Measurements from ENCODE around the gene PDZD7.
A peak's percentile ranks its signal among the peaks of the same experiment; 100 is the strongest.

The PDZD7 gene

DNA sequence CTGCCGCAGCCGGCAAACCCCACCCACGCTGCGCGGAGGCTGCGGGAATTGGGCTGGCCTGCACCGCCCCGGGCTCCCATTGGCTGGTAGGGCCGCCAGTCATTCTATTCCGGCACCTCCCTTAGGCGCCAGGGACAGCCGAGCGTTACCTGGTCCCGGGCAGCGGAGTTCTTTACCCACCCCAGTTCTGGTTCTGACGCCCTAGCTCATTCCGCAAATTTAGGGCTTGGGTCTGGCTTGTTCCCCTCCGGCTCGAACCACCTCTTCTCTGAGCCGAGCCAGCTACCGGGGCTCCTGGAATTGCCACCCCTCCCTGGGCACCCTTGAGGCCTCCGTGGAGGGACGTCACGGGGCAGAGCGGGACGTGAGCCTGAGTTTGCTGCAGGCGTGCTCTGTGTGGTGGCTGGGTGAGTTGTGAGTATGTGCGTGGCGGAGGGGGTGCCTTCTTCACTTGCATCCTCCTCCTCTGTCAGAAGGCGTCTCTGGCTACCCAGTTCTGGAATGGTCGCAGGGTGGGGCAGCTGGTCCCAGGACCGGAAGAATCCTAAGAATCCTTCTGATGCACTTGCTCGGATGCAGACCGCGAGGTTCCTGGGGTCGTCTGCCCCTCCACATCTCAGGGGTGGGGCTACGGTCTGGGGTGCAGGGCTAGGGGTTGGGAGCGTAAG lies at the start of gene PDZD7, which contains the start of gene SFXN3:
PDZD7 (minus strand) TSS at position 2 of the 668 bp plus-strand sequence. CDS start 910 bp downstream, outside the sequence.
SFXN3 (plus strand) TSS at position 107 of the 668 bp plus-strand sequence. CDS start 3,461 bp downstream, outside the sequence.
- DNase-seq (ENCODE audit: low spot score): peak; percentile 65

DNA sequence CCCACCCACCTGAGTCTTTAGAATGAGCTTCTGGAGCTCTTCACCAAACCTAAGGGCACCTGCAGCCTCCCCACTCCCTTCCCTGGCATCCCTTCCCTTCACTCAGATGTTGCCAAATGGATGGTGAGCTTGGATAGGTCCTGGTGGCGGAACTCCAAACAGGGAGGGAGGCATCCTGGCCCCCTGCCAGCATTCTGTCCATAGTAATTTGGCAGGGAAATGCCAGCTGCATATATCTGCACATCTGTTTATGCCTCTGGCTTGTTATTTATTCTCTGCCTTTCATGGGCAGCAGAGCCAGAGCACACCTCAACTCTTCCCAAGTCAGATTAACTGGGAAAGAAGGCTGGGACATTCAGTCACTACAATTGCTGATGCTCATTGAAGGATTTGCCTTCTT lies 48.9 kb upstream of the PDZD7 start:
- no peak for DNase-seq (ENCODE audit: low spot score)

DNA sequence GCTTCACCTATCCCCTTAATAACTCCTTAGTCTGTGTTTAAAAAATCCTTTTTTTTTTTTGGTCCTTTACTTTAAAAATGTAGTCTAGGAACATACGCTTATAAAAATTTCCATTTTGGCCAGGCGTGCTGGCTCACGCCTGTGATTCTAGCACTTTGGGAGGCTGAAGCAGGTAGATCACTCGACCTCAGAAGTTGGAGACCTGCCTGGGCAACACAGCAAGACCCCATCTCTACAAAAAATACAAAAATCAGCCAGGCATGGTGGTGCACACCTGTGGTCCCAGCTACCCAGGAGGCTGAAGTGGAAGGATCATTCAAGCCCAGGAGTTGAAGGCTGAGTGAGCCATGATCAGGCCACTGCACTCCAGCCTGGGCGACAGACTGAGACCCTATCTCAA lies 45.7 kb upstream of the PDZD7 start:
- no peak for DNase-seq (ENCODE audit: low spot score)

DNA sequence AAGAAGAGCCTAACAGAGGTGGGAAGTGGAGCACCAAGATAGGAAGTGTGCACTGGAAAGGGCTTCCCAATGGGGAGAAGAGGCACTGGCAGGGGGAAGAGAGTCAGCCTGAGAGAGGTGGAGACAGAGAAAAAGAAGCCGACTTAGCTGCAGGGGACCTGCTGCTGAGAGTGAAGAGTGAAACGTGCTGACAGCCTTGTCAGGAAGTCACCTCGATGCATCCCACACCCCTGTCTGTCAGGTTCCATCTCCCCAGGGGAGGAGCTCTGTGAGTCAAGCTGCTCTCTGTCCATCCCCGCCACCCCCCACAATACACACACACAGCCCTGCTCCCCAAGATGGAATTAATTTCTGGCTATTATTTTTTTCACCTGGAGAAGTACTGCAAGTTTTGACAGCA lies 44.8 kb upstream of the PDZD7 start:
- DNase-seq (ENCODE audit: low spot score): no peak

DNA sequence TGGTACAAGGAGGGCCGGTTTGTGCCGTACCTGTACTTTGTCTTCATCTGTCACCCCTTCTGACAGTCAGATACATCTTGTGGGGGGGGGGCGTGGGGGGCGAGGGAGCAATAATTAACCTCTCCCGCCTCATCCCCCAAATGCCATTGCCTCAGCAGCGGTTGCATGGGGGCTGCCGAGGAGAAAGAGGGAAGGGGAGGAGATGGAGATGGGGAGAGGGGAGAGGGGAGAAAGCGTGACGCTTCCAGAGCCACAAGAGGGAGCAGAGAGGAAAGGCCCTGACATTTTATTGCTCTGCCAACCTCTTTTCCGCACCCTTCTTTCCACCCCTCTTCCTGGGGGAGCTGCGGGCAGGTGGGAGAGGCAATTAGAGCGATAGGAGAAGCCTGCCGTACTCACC lies 42.7 kb upstream of the PDZD7 start:
- DNase-seq (ENCODE audit: low spot score): no peak

DNA sequence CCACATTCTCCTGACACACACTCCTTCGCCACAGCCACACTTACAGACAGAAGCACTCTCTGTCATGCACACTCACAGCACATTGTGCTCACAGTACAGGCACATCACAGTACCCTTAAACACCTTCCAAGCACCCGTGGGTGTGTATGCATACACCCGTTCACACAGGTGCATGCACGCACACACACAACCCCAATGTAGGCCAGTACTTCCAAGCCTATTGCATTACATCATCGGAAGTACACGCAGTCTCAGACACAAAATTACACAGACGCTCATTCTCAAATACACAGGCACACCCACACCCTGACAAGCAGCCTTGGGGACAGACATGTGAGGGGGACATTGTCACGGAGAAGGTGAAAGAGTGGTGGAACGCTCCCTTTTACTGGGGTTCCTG lies 42.0 kb upstream of the PDZD7 start:
- no peak for DNase-seq (ENCODE audit: low spot score)

DNA sequence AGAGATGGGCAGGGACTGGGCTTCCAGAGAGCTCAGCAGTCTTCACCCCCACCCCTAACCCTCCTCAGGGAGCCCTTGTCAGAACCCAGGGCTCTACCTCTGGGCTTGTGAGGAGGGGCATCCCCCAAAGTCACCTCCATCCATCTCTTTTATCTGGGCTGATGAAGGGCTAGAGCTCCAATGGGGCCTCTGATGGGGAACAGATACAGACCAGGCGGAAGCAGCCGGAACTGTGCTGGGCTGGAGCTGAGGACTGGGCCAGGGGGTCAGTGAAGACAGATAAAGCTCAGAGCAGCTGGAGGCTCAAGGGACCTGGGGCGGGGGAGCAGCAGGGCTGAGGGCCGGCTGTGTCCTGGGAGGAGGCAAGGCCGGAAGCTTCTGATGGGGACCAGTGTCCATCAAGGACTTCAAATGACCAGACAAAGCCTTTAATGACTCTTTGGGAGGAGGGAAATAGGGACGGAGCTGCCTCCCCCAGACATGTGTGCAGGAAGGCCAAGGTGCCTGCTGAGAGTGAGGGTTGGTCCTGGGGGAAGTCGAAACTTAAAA lies 41.0 kb upstream of the PDZD7 start:
- no peak for DNase-seq (ENCODE audit: low spot score)

DNA sequence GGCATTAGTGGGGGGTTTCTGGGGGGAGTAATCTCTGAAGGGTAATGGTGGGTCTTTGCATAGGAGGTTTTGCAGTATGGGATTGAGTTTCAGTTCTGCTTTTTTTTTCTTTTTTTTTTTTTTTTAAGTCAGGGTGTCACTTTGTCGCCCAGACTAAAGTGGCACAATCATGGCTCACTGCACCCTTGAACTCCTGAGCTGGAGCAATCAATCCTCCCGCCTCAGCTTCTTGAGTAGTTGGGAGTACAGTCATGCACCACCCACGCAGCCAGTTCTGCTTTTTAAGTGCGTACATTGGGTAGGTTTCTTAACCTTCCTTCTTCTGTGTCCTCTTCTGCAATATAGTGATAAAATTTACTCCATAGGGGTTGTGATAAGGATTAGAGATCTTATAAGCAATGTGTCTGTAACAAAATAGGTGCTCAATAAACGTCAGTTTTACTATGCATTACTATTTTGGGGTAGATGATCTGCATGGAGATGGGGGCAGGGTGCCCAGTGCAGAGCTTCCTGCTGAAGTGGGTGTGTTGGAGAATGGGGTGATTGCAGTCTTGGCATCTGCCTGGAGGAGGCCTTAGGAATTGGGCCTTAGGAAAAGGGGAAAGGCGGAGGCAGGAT lies 40.4 kb upstream of the PDZD7 start:
- DNase-seq (ENCODE audit: low spot score): no peak

DNA sequence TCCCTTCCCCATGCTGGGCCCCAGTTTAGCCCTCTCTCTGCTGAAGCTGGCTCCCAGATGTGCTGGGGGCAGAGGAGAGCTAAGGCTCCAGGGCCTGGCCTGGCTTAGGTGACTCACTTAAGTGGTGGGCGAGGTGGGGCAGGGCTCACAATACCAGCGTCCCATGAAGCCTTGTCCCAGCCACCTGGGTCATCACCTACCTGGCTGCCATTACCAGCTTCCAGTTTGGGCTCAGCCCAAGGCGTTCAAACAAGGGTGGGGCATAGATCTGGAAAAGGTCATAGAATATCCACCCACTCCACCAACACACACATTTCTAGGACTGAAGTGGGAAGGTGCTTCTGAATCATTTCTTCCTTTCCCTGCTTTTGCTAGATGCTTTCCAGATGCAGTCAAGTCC lies 39.2 kb upstream of the PDZD7 start:
- DNase-seq (ENCODE audit: low spot score): no peak

DNA sequence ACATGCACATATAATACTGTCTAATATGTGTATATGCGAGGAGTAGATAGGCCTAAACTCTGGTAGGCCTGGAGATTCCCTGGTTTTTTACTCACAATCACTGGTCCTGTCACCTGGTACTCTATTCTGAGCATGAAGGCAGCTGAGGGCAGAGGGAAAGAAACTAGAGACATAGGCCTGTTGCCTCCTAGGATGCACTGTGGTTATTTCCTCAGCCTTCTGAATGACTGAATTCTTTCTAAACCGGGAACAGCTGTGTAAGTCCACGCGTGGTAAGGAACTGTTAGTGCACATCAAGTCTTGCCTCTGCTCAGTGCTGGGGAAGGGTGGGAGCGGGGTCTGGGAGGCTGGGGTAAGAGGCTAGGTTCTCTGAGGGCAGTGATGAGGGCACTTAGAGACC lies 38.5 kb upstream of the PDZD7 start:
- DNase-seq (ENCODE audit: low spot score): no peak

DNA sequence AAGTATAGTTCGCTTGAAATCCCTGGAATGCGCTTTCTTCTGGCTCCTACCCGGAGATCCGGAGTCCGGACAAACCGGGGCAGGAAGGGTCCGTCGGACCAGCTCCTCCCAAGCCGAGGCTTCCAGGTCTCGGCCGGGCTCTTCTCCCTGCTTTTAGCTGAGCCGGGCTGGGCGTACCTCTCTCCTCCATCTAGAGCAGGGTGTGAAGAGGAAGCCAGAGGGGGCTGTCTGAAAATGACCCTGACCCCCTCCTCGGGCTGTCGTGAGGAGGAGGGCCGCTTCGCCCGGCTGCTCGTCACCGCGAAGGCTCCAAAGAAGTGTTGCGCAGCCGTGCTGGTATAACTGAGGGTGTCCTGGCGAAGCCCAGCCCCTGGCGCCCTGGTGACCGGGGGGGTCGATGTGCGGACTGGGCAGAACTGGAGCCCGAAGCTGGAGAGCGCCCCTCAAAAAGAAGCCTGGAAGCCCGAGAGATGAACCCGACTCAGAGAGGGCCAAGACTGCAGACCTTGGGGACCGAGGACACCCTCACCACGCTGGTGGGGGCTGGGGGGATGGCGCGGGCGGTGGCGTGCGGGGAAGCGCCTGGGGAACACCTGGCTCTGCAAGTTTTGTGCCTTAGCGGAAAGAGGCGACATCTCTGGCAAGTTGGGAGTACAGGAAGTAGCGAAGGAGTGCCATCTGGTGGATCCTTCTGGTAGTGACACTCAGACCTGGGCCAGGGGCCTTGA lies 36.6 kb upstream of the PDZD7 start:
- DNase-seq (ENCODE audit: low spot score): peak; percentile 56

DNA sequence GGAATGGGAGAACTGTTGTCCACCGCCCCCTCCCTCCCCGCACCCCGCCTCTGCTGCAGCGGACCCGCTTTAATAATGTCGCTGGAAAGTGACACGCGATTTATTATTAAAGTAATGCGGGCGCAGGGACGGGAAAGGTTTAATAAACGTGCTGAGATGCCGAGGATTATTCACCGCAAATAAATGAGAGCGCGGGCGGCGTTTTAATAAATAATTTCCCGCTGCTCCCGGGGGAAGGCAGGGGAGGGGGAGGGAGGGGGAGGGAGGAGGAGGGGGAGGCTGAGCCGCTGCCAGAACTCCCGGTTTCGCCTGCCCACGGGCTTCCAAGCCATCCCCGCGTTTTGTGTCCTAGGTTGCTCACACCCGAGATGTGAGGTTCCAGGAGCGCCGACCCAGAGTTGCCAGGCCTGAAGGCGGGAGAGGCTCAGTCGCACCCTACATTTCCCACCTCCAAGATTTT lies 36.0 kb upstream of the PDZD7 start:
- DNase-seq (ENCODE audit: low spot score): no peak

DNA sequence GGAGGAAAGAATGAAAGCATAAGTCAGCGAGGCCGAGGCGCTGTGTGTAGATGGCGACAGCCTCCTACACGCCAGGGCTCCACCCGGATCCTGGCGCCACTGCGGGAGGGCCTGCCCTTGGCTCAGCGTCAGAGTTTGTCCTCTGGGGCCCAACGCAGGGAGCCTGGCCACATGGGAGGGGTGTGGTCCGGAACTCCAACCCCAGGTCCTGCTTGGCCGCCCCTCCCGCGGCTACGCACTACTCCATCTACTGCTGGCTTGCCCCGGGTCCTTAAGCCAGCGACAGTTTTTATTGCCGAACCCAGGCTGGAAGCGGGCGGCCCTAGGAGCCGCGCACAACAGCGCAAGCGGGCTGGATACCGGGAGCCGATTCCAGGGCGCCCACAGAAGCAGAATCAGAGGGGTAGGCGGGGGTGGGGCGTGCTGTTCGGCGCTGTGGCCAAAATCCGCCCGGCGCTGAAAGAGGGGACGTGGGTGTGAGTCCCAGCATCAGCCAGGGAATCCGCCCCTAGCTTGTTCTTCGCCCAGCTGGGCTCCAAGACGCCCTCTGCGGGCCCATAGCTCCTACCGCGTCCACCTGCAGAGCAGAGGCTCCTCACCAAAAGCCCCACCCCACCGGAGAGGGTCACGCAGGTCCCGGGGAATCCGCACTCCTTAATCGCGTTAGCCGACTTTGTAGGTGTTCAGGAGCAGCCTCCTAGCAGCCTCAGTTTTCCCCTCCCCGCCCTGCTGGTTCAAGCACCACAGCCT lies 35.4 kb upstream of the PDZD7 start:
- peak; percentile 40 for DNase-seq (ENCODE audit: low spot score)

DNA sequence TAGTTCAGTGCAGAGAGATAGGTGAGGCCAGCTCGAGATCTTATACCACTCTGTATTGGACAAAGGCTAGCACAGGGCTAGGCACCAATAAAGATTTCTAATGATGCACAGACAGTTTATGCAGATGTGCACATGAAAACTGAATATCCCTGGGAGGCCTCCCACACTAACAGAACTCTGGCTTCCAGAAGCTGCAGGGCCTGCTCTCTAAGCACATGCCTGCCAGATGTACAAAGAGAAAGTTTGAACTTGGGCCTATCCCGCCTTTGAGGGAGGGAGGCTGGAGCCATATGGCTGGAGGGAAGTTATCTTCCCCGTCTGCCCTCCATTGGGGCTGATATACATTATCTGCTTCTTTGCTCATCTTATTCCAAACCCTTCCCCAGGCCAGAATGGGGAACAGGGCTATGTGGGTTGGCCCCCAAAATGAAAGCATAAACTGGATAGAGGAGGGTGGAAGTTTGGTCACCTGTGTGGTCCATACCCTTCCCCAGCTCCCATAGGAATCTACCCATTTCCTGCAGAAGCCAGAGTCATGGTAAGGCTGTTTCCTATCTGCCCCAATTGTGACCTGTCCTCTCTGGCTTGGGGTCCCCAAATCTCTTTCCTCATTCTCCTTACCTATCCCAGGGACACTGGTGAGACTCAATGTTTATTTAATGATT lies 34.7 kb upstream of the PDZD7 start:
- DNase-seq (ENCODE audit: low spot score): no peak

DNA sequence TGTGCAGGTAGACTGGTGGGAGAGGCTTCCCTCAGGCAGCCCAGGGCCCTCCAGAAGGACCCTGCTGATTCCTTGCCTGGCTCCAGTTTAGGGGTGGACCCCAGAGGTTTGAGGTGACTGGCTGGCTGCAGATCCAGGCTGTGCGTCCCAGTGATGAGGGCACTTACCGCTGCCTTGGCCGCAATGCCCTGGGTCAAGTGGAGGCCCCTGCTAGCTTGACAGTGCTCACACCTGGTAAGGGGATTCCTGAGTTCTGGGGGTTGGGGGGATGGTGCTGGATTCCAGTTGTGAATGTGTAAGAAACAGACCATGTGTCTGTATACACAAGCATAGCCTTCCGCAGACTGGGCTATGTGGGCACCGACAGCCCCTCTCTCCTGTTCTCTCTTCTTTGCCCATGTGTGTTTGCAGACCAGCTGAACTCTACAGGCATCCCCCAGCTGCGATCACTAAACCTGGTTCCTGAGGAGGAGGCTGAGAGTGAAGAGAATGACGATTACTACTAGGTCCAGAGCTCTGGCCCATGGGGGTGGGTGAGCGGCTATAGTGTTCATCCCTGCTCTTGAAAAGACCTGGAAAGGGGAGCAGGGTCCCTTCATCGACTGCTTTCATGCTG lies 33.6 kb upstream of the PDZD7 start:
- no peak for DNase-seq (ENCODE audit: low spot score)

DNA sequence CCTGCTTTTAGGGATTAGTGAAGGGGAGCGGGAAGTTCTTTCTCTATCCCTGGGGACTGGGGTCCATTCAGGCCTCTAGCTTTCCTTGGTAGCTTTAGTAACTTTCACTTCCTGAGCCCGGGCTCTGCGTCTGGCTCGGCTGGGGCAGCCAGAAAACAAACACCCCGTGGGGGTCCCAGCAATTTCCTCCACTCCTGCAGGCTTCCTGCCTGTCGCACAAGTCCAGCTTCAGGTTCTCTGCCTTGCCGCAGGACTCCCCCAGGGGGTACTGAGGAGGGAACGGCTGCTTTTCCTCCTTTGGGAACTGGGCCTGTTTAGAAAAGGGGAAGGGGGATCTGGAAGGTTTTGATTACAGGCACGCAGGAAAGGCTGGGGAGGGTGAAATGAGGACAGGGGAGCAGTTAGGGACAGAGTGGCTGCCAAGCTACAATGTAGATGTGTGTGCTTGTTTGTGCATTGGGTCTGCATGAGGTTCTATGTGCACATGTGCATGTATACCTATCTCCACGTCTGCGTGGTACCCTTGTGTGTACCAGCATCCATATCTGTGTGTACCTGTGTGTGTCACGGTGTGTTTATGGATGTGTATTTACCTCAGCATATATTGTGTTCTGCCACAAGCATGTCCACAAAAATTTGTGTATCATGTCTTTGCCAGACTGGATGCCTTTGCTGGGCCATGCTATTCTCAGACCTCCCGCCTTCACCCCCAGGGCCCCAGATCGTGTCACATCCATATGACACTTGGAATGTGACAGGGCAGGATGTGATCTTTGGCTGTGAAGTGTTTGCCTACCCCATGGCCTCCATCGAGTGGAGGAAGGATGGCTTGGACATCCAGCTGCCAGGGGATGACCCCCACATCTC lies 32.9 kb upstream of the PDZD7 start:
- no peak for DNase-seq (ENCODE audit: low spot score)

DNA sequence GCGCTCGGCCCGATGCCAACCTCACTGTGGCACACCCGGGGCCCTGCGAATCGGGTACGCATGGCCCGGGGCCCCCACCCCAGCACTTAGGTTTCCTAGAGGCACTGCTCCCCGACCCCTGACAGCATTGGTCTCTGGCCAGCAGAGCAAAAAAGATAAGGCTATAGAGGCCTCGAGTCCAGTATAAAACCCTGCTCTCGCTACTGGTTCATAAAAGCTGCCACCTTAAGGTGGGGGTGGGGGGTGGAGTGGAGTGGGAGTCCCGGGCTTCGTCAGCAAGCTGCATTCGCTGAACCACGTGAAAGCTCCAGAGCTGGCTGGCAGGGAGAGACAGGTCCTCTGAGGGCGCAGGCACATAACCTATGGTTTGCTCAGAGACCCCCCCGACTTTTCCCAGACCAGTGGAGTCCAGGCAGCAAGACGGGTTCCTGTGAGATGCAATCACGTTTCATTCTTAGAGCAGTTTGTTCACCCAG lies 32.2 kb upstream of the PDZD7 start:
- DNase-seq (ENCODE audit: low spot score): no peak

DNA sequence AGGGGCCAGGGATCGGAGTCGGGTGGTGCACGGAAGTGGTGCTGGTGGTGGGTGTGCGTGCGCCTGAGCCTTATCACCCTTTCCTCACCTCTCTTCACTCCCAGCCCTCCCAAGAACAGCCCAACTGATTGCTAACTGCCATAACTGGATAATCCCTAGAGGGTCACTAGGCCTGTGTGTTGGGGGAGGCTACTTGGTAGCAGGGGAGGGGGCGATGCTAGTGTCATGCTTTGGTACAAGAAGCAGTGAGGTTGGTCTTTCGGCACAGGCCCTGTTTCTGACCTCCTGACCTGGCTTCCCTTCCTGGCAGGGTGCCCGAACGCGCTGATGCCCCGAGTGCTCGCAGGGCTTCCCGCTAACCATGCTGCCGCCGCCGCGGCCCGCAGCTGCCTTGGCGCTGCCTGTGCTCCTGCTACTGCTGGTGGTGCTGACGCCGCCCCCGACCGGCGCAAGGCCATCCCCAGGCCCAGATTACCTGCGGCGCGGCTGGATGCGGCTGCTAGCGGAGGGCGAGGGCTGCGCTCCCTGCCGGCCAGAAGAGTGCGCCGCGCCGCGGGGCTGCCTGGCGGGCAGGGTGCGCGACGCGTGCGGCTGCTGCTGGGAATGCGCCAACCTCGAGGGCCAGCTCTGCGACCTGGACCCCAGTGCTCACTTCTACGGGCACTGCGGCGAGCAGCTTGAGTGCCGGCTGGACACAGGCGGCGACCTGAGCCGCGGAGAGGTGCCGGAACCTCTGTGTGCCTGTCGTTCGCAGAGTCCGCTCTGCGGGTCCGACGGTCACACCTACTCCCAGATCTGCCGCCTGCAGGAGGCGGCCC lies 31.5 kb upstream of the PDZD7 start:
- no peak for DNase-seq (ENCODE audit: low spot score)

DNA sequence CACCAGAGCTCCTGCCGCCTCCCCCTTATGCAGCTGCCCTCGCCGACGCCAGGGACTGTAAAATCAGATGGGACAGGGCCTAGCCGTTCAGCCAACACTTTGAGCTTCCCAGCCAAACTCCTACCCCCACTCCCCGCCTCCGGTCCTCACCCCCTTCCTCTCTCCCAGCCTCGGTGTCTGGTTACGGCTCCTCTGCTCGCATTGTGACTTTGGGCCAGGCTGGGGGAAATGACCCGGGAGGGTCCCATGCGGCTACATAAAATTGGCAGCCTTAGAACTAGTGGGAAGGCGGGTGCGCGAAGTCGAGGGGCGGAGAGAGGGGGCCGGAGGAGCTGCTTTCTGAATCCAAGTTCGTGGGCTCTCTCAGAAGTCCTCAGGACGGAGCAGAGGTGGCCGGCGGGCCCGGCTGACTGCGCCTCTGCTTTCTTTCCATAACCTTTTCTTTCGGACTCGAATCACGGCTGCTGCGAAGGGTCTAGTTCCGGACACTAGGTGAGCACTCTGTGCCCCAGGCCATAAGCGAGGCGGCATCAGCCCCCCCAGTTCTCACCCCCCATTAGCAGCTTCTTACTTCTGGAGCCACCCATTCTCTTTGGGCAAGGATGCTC lies 30.8 kb upstream of the PDZD7 start, which contains the start of gene KAZALD1:
KAZALD1 (plus strand) TSS at position 366 of the 608 bp plus-strand sequence. CDS start 604 bp downstream, outside the sequence.
- no peak for DNase-seq (ENCODE audit: low spot score)

Measured in COLO829 (cell line).